Osteoblast (primary cell): Measurements from ENCODE around the gene UBE2L3. TPM values are rescaled to one million over a fixed set of nuclear protein-coding genes. Genes with fewer than 3 reads are reported as not detected.
"Not testable (repeated sequence)": the region's sequence is repeated elsewhere in the genome, so short reads cannot be mapped to it uniquely, and the experiment has no call there.

Experiments
- DNase-seq: peaks from one replicate; pipeline ENCODE4 v3.0.0; 2011; ENCODE audit warnings: low spot score, mixed read lengths; ENCODE audit not compliant: insufficient read length; ENCODE audit errors: missing footprints
- H2AFZ ChIP-seq: 2 replicates; pipeline ENCODE4 v1.6.0; 2011; ENCODE audit warnings: mild to moderate bottlenecking, low read length
- H3K27ac ChIP-seq: 2 replicates; pipeline ENCODE4 v1.5.1; 2011; ENCODE audit warnings: mild to moderate bottlenecking, low read depth, low read length, moderate library complexity
- H3K27me3 ChIP-seq: 2 replicates; pipeline ENCODE4 v1.6.0; 2012; ENCODE audit warnings: mild to moderate bottlenecking, control low read depth, inconsistent platforms, low read length, moderate library complexity; ENCODE audit not compliant: insufficient read depth
- H3K36me3 ChIP-seq: 2 replicates; pipeline ENCODE4 v1.5.1; 2011; ENCODE audit warnings: mild to moderate bottlenecking, low read length, control low read depth, moderate library complexity; ENCODE audit not compliant: insufficient read depth
- H3K4me1 ChIP-seq: 2 replicates; pipeline ENCODE4 v1.5.1; 2011; ENCODE audit warnings: mild to moderate bottlenecking, low read length, control low read depth, moderate library complexity; ENCODE audit not compliant: insufficient read depth
- H3K4me2 ChIP-seq: 2 replicates; pipeline ENCODE4 v1.6.0; 2011; ENCODE audit warnings: mild to moderate bottlenecking, low read length; ENCODE audit not compliant: insufficient read depth
- H3K4me3 ChIP-seq: fragments of 200-600 bp; sonication (generic); 3 replicates; pipeline ENCODE4 v1.5.1; 2012; ENCODE audit warnings: mild to moderate bottlenecking, low read length, inconsistent platforms; ENCODE audit not compliant: insufficient read depth
- H3K79me2 ChIP-seq: 2 replicates; pipeline ENCODE4 v1.6.0; 2012; ENCODE audit warnings: mild to moderate bottlenecking, low read length, control low read depth, inconsistent platforms; ENCODE audit not compliant: insufficient read depth
- H3K9me3 ChIP-seq: 2 replicates; pipeline ENCODE4 v1.5.1; 2011; ENCODE audit warnings: low read depth, low read length, control low read depth
- H4K20me1 ChIP-seq: 2 replicates; pipeline ENCODE4 v1.6.0; 2012; ENCODE audit warnings: mild to moderate bottlenecking, low read length, control low read depth; ENCODE audit not compliant: insufficient read depth
- CTCF ChIP-seq: IDR thresholded peaks from 2 replicates; pipeline ENCODE4 v1.5.1; 2011; ENCODE audit warnings: mild to moderate bottlenecking, low read depth, low read length, moderate library complexity; ENCODE audit errors: extremely low read depth
- total RNA-seq: library from RNA; depleted of rRNA; stranded (reverse); fragments of >200 nt; gene quantifications from 2 replicates; pipeline ENCODE4 v1.2.3, GENCODE V29; 2012

Gene UBE2L3
- total RNA-seq, 1 donor: 40.2 TPM

GRCh38 chr22:21579474-21579851 is 11.9 kb downstream of the UBE2L3 start:
- no peaks in the 10 kb centered on the region for H3K9me3 ChIP-seq
- peaks cover 9% of the 10 kb centered on the region for H3K4me1 ChIP-seq
- no peak overlapping the region for H3K4me2 ChIP-seq
- no peak overlapping the region for H3K4me3 ChIP-seq
- DNase-seq: no peak
- no peak overlapping the region for H2AFZ ChIP-seq
- no peak for TF ChIP-seq CTCF
- H3K27ac ChIP-seq: no peak overlapping the region
- peaks cover 97% of the 10 kb centered on the region for H3K79me2 ChIP-seq
- H3K27me3 ChIP-seq: no peaks in the 10 kb centered on the region
- peaks cover 70% of the 10 kb centered on the region for H4K20me1 ChIP-seq
- H3K36me3 ChIP-seq: no peaks in the 10 kb centered on the region

- Histone ChIP-seq H3K79me2 (peaks cover 97% of the 10 kb centered on the region), H4K20me1 (peaks cover 75% of the 10 kb centered on the region)
- H3K27me3 ChIP-seq, H3K4me1 ChIP-seq, H3K27ac ChIP-seq, H3K36me3 ChIP-seq, H2AFZ ChIP-seq, H3K4me3 ChIP-seq, DNase-seq, H3K9me3 ChIP-seq, H3K4me2 ChIP-seq: not testable (repeated sequence)
Observed at GRCh38 chr22:21580623-21581007, 13.1 kb downstream of the UBE2L3 start.

- H3K4me2 ChIP-seq: not testable (repeated sequence)
Observed at GRCh38 chr22:21581009-21581713, 13.6 kb downstream of the UBE2L3 start.

GRCh38 chr22:21582801-21583740 is 15.6 kb downstream of the UBE2L3 start:
- TF ChIP-seq CTCF: no peak
- peaks cover 74% of the 10 kb centered on the region for H4K20me1 ChIP-seq
- no peak overlapping the region for H3K4me2 ChIP-seq
- H3K36me3 ChIP-seq: no peaks in the 10 kb centered on the region
- no peak for DNase-seq
- H3K79me2 ChIP-seq: peaks cover 98% of the 10 kb centered on the region
- no peak overlapping the region for H3K4me3 ChIP-seq
- no peaks in the 10 kb centered on the region for H3K9me3 ChIP-seq
- peaks cover 10% of the 10 kb centered on the region for H3K4me1 ChIP-seq
- no peak overlapping the region for H3K27ac ChIP-seq
- no peak overlapping the region for H2AFZ ChIP-seq
- H3K27me3 ChIP-seq: no peaks in the 10 kb centered on the region

More at GRCh38 chr22:21581009-21581713, 13.6 kb downstream of the UBE2L3 start:
- not testable (repeated sequence) for H3K27ac ChIP-seq, H3K4me1 ChIP-seq, DNase-seq, H3K9me3 ChIP-seq, H2AFZ ChIP-seq, H3K36me3 ChIP-seq, H3K4me3 ChIP-seq, H3K27me3 ChIP-seq
- H4K20me1 ChIP-seq: peaks cover 76% of the 10 kb centered on the region
- peaks cover 97% of the 10 kb centered on the region for H3K79me2 ChIP-seq
